ENCODE data around the gene OR9Q1.
"Not testable (repeated sequence)": the region's sequence is repeated elsewhere in the genome, so short reads cannot be mapped to it uniquely, and the experiment has no call there.

OR9Q1 gene

GRCh38 chr11:58135171-58135570, 111.5 kb downstream of the OR9Q1 start:
- no peak for DNase-seq

GRCh38 chr11:58142761-58143160, 119.1 kb downstream of the OR9Q1 start:
- no peak for DNase-seq

- DNase-seq: no peak
Measured at GRCh38 chr11:58152781-58153180, 129.1 kb downstream of the OR9Q1 start.

- no peak for DNase-seq
Measured at GRCh38 chr11:58164389-58164788, 140.7 kb downstream of the OR9Q1 start.

GRCh38 chr11:58164990-58165389, 141.3 kb downstream of the OR9Q1 start:
- no peak for DNase-seq

- DNase-seq: no peak
Measured at GRCh38 chr11:58165504-58166106, 141.9 kb downstream of the OR9Q1 start.

- DNase-seq: no peak
Measured at GRCh38 chr11:58177409-58178054, 153.9 kb downstream of the OR9Q1 start.

- no peak for DNase-seq
Measured at GRCh38 chr11:58178444-58178843, 154.8 kb downstream of the OR9Q1 start.

- DNase-seq: no peak
Measured at GRCh38 chr11:58179648-58180047, 156.0 kb downstream of the OR9Q1 start.

- no peak for DNase-seq
Measured at GRCh38 chr11:58186938-58187337, 163.3 kb downstream of the OR9Q1 start.

GRCh38 chr11:58188770-58189169, 165.1 kb downstream of the OR9Q1 start, which contains the start of gene OR9Q2:
TSS of gene OR9Q2 (plus strand) at chr11:58189070. CDS start at chr11:58190491, 1,421 bp downstream.
- DNase-seq: no peak

- DNase-seq: no peak
Measured at GRCh38 chr11:58192229-58192628, 168.5 kb downstream of the OR9Q1 start.

GRCh38 chr11:58193391-58193790, 169.7 kb downstream of the OR9Q1 start:
- no peak for DNase-seq

GRCh38 chr11:58195939-58196338, 172.3 kb downstream of the OR9Q1 start:
- DNase-seq: no peak

GRCh38 chr11:58199271-58199670, 175.6 kb downstream of the OR9Q1 start:
- no peak for DNase-seq

- DNase-seq: no peak
Measured at GRCh38 chr11:58204042-58204441, 180.4 kb downstream of the OR9Q1 start, which contains the start of gene OR1S2. TSS of gene OR1S2 (minus strand) at chr11:58204142. CDS start at chr11:58204142, 0 bp downstream.

GRCh38 chr11:58212420-58212819, 188.7 kb downstream of the OR9Q1 start, which contains the start of gene OR1S1:
TSS of gene OR1S1 (plus strand) at chr11:58212720.
- DNase-seq: not testable (repeated sequence)

- no peak for DNase-seq
Measured at GRCh38 chr11:58216476-58216875, 192.8 kb downstream of the OR9Q1 start.

GRCh38 chr11:58222721-58223120, 199.0 kb downstream of the OR9Q1 start:
- no peak for DNase-seq

- no peak for DNase-seq
Measured at GRCh38 chr11:58227956-58228615, 204.4 kb downstream of the OR9Q1 start.
